SIG-M5 treated with dmso at 0.1 percent for 504 hours (cell line): ENCODE data around the gene ZNF81.
"Not testable (repeated sequence)": the region's sequence is repeated elsewhere in the genome, so short reads cannot be mapped to it uniquely, and the experiment has no call there.

Source experiments
- DNase-seq: peaks from one replicate; lab custom pipeline; 2025; ENCODE audit not compliant: unreplicated experiment; lab: John Stamatoyannopoulos, UW

ZNF81 gene

DNA sequence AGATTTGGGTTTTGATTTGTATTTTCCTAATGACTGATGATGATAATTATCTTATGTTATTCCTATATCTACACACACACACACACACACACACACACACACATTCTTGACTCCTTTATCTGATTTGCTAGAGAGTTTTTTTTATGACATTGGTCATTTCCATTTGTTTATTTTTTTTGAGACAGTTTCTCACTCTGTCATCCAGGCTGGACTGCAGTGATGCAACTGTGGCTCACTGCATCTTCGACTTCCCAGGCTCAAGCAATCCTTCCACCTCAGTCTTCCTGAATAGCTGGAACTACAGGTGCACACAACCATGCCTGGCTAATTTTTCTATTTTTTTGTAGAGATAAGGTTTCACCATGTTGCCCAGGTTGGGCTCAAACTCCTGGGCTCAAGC, 6.7 kb downstream of the ZNF81 start:
- DNase-seq, result no peak

DNA sequence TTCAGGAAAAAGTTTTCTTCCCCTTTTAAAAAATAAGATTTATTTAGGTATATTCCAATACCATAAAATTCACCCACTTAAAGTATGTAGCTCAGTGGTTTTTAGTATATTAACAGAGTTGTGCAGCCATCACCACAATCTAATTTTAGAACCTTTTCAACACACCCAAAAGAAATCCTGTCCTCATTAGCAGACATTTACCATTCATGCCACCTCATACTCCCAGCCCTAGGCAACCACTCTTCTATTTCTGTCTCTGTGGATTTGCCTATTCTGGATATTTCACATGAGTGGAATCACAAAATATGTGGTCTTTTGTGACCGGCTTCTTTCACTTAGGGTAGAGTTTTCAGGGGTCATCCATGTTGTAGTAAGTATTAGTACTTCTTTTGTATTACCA, 7.4 kb downstream of the ZNF81 start:
- no peak for DNase-seq

DNA sequence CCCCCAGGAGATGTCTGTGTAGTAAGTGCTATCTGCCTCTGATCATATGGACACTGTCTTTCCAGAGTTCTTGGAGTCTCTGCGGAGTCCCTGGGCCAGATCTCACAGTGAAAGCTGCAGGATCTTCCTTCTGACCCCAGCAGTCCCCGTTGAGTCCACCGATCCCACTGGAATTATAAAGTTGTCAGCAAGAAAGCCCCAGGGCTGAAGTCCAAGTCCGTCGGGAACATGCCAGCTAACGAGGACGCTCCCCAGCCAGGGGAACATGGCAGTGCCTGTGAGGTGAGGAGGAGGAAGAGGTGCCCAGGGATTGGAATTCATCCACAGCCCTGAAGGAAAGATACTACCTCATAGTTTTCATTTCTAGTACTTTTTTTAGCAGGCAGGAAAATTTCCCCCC, 9.3 kb downstream of the ZNF81 start:
- no peak for DNase-seq

DNA sequence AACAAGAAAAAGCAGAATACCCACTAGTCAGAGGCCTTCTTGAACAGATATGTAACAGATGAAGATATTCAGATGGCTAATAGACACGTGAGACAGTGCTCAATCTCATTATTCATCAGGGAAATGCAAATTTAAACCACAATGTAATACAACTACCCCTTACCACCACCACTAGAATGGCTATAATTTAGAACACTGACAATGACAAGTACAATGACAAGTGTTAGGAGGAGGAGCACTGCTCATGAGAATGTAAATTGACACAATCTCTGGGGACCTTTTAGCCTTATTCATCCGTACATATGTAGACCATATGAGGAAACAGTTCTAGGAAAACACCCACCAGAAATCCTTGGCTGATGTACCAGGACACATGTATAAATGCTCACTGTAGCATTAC, 13.1 kb downstream of the ZNF81 start:
- no peak for DNase-seq

DNA sequence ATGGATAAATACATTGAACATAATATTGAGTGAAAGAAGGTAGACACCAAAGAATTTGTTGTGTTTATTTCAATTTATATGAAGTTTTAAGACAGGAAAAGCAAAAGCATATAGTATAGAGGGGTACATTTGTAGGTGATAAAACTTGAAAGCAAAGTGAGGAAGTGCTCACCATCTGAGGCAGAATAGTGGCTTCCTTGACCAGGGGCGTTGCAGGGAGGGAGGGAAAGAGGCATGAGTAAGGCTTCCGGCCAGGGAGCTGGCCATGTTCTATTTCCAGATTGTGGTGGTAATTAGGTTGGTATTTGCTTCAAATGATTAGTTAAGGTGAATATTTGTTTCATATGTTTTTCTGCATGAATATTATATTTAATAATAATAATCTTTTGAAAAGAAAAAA, 13.7 kb downstream of the ZNF81 start:
- DNase-seq, result not testable (repeated sequence)

DNA sequence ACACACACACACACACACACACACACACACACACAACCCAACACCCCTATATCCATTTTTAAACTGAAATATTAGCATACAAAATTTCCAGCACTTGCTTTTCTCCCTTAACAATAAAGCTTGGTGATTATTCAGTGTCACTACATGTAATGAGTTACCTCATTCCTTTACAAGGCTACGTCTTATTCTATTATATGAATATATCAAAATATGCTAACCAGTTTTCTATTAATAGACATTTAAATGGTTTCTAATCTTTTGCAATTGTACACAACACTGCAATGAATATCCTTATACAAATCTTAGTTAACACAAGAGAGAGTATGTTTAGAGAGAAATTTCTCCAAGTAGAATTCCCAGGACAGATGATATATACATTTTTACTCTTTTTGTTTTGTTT, 14.2 kb downstream of the ZNF81 start:
- no peak for DNase-seq

DNA sequence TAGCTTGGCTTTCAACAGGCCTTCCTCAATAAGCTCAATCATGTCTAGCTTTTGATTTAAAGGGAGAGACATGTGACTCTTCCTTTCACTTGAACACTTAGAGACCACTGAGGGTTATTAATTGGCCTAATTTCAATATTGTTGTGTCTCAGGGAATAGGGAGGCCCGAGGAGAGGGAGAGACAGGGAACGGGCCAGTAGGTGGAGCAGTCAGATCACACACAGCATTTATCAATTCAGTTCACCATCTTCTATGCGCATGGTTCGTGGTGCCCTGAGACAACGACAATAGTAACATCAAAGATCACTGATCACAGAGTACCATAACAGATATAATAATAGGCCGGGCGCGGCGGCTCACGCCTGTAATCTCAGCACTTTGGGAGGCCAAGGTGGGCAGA, 17.8 kb downstream of the ZNF81 start:
- peak; percentile 3 for DNase-seq

DNA sequence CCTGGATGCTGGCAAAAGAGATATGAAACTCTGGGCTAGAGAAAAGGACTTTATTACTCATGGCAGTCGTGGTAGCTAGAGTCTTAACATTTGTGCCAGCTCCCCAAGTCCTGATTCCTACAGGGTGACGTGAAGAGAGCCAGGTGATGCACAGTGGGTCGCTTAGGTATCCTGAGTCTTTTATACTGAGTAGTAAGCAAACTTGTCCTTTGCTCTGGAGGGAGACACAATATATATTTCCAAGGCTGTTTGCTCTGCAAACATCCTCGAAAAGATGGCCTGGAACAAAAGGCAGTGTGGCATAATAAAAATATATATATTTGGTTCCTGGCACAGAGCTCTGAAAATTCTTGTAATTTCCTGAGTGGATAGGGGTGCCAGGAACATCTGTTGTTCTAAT, 23.0 kb downstream of the ZNF81 start:
- DNase-seq, result no peak

DNA sequence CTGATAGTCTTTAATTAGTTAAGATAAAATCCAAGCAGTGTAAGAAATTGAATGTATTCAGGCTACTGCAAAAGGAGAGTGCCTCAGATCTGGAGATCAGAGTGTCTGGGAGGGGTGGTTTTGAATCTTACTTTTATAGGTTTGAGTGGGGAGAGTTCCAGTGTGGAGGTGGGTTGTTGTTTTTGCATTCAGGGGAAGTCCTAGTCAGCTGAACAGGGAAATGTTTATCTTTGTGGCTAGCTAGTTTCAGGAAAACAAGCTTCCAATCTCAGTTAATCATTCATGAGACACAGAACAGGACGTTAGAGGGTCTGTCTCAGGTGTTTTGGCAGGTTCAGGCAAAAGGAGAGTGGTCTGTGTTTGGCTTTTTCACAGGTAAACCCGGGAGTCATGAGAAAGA, 26.0 kb downstream of the ZNF81 start:
- no peak for DNase-seq

DNA sequence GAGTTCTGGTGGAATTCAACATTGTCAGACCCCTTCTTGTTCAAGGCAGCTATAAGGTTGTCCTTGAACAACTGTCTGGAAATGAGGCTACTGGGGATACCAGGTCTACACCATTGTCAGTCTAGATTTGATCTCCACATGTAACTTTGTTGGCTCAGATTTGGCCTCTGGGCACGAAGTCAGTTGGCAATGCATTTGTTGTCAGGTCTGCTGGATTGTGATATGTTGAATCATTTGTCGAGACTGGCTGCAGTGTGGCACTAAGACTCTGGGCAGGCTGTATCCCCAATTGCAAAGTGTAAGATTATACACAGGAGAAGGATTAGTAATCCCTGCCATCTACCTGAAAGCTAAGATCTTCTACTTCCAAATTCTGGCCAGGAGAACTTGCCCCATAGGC, 26.5 kb downstream of the ZNF81 start:
- DNase-seq, result no peak

DNA sequence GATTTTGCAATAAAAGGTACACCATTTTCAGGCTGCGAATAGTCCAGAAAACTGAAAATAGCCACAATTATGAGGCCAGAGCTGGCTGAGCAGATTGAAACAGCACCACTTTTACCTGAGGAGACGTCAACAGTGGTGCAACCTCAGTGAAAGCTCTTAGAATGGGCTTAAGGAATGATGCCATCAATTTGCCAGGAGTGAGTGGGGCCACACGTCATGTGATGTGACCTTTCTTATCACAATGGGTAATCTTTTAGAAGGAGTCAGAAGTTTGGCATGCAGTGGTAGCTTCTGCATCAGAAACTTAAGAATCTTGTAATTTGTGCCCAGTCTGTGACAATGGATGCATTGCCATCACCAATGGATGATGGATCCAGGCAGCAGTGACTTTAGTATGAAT, 27.6 kb downstream of the ZNF81 start:
- DNase-seq, result no peak

DNA sequence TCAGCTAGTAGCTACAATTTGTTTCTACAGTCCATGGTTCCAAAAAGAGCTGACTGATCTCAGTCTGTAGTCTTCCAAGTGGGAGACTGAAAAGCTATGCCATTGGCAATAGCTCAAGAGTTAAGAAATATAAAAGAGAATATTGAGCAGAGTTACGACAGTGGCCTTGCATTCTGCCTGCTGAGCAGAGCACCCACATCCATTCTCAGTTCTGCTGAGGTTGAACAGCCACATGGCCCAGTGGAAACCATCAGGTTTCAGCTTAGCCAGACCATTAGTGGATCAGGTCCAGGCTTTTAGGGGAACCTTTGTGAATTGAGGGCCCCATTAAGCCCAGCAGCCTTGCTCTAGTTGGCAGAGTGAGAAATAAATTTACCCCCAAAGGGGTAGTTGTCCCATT, 28.1 kb downstream of the ZNF81 start:
- no peak for DNase-seq

DNA sequence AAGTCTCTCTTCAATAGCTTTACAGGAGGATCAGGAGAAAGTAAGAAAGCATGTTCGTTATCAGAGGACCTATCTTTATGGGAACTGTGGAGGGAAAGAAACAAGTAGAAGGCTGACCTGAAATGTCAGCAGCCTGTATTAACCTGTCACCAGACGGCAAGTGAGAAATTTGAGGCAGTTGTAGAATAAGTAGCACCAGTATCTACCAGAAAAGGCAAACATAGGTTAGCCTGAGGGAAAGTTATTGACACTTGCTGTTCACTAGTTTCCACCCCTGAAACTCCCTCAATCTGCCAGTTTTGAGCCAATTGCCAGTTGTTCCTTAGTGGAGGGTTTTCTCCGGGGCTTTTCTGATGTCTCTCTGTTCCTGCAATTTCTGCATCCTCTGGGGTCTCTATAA, 36.4 kb downstream of the ZNF81 start:
- DNase-seq, result no peak

DNA sequence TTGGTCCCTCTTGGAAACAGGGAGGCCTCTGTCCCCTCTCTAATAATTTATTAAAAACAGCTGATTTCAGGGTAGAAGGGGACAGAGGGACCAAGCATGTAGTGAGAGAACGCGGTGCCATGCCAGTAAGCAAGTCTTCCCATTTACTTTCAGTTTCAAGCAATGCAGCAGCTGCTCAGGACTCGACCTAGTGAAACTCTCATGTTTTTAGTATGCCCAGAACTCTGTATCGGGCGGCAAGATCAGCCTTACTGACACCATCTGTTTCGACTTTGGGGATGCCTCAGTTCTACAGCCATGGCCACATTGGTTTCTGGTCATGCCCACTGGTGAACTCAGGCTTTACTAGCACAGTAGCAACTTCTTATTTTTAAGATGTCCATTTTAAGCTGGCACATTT, 40.6 kb downstream of the ZNF81 start:
- DNase-seq, result no peak

DNA sequence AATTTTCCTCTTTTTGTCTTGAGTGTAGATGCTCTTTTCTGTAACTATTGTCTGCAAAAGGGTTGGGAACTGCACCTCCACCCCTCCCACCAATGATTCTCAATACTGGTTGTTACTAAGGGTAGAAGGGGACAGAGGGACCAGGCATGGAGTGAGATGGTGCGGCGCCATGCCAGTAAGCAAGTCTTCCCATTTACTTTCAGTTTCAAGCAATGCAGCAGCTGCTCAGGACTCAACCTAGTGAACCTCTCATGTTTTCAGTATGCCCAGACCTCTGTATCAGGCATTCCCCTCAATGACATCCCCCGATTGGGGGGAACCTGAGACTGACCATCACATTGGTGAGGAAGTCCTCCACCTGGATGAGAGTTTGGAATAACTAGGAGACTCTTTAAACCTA, 41.5 kb downstream of the ZNF81 start:
- DNase-seq, result no peak

DNA sequence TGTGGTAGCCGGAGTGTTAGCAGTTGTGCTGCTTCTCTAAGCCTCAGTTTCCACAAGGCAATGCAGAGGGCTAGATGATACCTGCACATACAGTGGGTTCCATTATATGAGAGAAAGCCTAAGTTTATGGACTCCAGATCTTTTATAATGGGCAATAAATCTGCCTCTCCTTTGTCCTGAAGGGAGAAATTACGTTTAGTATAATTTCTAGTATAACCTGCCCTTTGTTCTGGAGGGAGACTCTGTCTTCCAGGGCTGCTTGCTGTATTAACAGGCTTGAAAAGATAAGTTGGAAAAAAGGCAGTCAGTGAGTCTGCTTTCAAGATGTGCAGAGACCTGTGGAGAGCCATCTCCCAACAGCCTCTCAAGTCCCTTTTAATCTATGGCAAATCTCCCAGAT, 42.8 kb downstream of the ZNF81 start:
- no peak for DNase-seq

DNA sequence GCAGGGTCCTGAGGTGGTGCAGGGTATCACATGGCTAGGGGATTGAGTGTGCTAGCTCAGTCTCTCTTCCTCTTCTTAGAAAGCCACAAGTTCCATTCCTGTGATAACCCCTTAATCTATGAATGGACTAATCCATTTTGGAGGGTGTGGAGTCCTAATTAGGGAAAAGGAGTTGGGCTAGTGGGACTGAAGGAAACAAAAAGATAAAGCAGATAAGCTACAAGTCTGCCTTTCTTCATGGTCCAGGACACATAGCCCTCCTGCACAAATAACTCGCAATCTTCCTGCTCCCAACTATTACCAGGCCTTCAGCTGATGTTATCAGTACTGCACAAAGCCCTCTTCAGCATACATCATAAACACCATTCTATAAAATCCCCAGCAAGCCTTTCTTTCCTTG, 44.2 kb downstream of the ZNF81 start:
- DNase-seq, result no peak

DNA sequence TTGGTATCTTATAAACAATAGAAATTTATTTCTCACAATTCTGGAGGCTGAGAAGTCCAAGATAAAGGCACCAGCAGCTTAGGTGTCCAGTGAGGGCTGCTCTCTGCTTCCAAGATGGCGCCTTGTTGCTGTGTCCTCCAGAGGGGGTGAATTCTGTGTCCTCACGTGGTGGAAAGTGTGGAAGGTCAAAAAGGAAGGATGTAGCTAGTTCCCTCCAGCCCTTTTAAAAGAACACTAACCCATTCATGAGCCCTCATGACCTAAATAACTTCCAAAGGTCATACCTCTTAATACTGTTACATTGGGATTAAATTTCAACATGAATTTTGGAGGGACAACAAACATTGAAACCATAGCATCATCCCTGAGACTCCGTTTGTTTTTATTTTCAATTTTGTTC, 48.8 kb downstream of the ZNF81 start:
- DNase-seq, result no peak

DNA sequence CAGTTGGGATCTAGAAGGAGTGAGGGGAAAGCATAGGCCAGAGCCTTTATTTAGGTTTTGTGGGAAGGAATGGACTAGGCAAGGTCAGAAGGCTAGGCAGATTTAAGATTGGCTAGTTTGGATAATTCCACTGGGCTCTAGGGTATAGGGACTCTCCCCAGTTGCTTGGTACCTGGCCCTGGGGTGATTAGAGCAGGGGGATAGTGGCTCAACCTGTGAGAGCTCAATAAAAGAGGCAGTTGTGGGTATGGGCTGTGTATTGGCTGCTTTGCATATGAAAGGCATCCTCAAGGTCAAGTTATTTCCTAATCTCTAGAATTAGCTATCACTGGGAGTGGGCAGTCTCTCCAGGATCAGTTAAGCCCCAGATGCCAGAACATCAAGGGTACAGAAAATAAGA, 61.3 kb downstream of the ZNF81 start:
- no peak for DNase-seq

DNA sequence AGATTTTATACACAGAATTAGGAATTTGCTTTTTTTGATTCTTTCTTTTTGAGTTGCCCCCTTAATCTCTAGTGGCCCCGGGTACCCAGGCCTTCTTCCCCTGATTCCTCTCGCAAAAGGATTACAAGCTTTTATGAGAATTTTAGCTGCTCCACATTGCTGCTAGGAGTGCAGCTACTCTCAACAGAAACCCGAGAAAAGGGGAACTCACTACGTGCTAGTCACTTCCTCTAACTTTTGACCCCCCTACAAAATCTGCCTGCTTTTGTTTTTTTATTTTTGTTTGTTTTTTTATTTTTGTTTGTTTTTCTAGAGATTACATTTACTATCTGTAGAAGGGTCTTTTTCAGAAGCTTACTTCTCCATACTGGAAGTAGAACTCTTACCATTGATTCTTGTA, 64.1 kb downstream of the ZNF81 start:
- peak; percentile 25 for DNase-seq

DNA sequence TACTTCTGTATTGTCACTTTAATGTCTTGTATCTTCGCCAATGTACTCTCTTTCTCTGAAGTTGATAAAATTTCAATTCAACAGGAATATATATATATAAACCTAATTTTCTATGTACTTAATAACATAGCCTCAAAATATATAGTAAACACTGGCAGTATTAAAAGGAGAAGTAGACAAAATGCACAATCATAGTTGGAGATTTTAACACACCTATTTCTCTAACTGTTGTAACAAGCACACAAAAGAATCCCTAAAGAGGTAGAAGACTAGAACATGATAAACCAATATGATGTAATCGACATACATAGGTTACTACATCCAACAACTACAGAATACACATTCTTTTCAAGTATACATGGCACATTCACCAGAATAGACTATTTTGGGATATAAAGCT, 65.5 kb downstream of the ZNF81 start:
- DNase-seq, result no peak

DNA sequence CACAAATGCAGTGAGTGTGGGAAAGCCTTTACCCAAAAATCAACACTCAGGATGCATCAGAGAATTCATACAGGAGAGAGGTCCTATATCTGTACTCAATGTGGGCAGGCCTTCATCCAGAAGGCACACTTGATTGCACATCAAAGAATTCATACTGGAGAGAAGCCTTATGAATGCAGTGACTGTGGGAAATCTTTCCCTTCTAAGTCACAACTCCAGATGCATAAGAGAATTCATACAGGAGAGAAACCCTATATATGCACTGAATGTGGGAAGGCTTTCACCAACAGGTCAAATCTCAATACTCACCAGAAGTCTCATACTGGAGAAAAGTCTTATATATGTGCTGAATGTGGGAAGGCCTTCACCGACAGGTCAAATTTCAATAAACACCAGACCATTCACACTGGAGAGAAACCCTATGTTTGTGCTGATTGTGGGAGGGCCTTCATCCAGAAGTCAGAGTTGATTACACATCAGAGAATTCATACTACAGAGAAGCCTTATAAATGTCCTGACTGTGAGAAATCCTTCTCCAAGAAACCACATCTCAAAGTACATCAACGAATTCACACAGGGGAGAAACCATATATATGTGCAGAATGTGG, 79.3 kb downstream of the ZNF81 start:
- DNase-seq, result no peak

DNA sequence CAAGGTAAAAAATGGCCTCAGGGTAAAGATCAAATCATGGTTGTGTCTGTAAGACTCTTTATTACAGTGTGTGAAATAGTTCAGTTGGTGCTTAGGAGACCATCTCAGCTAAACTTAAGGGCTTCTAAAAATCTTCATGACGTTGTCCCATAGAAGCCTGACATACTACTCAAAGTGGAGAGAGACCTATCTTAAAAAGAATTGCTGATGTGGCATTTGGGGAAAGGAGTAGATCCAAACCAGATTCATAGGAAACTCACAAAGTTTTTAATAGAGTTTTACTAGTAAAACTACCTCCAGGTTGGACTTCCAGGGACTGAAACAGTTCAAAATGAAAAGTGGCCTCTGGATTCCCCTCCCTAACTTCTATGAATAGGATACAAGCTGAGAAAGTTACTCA, 81.6 kb downstream of the ZNF81 start:
- no peak for DNase-seq

DNA sequence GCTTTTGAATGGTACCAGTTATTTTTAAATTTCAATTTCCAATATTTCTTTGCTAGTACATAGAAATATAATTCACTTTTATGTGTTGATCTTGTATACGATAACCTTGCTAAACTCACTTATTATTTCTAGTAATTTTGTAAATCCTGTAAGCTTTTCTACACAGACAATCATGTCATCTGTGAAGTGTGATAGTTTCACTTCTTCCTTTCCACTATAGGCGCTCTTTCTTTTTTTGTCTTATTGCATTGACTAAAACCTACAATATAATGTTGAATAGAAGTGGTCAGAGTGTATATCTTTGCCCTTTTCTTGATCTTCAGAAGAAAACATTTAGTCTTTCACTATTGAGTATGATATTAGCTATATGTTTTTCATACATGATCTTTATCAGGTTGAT, 90.5 kb downstream of the ZNF81 start:
- DNase-seq, result peak; percentile 0
